Transverse colon (tissue), 4 donors: Measurements from ENCODE around the gene CINP. TPM values are rescaled to one million over a fixed set of nuclear protein-coding genes. Genes with fewer than 3 reads are reported as not detected.
A peak's percentile ranks its signal among the peaks of the same experiment; 100 is the strongest.

Source experiments
- DNase-seq: peaks from one replicate; pipeline ENCODE4 v3.0.0-alpha.2; 2019
- H3K27ac ChIP-seq, 4 donors: fragments of 200-600 bp; sonication (generic); 2 replicates each; pipeline ENCODE4 v1.5.1; 2016 to 2018; ENCODE audit warnings: inconsistent platforms in 4 of 4
- H3K27me3 ChIP-seq: fragments of 200-600 bp; sonication (generic); 2 replicates; pipeline ENCODE4 v1.5.1; 2017; ENCODE audit warnings: inconsistent platforms
- H3K36me3 ChIP-seq, 4 donors: fragments of 200-600 bp; sonication (generic); 2 replicates each; pipeline ENCODE4 v1.5.1; 2017 to 2019; ENCODE audit warnings: inconsistent platforms in 4 of 4
- H3K4me1 ChIP-seq, 4 donors: fragments of 200-600 bp; sonication (generic); 2 replicates each; pipeline ENCODE4 v1.5.1; 2017 to 2020; ENCODE audit warnings: inconsistent platforms in 4 of 4
- H3K4me3 ChIP-seq, 4 donors: fragments of 200-600 bp; sonication (generic); 1 replicate in 1 of 4; 2 replicates in 3 of 4; pipeline versions ENCODE4 v1.5.1 to v1.6.1; 2017 to 2019; ENCODE audit warnings: inconsistent platforms in 4 of 4
- H3K9me3 ChIP-seq, 2 donors: fragments of 200-600 bp; sonication (generic); 2 replicates each; pipeline ENCODE4 v1.5.1; 2017 to 2019; ENCODE audit warnings: inconsistent platforms in 2 of 2
- EP300 ChIP-seq: sonication (generic); formaldehyde crosslinking; IDR thresholded peaks from one replicate; pipeline ENCODE4 v1.6.1; 2017; ENCODE audit warnings: antibody characterized with exemption, low read depth
- POLR2A ChIP-seq: fragments of 450-650 bp; IDR thresholded peaks from one replicate; pipeline ENCODE4 v1.6.1; 2016; ENCODE audit warnings: antibody characterized with exemption, mild to moderate bottlenecking, moderate library complexity
- POLR2AphosphoS5 ChIP-seq, 3 donors: sonication (generic); formaldehyde crosslinking; IDR thresholded peaks; one replicate each; pipeline ENCODE4 v1.6.1; 2016; ENCODE audit warnings: antibody characterized with exemption in 3 of 3
- WGBS, 2 donors: methylation state at CpG; one replicate each; pipeline ENCODE4 v1.1.5; 2018; ENCODE audit warnings: low coverage in 1 of 2; 5-methylcytosine and 5-hydroxymethylcytosine counted together
- in situ Hi-C, 4 donors: fragments of 200-750 bp; cut with MboI; loops; one replicate each; pipeline versions ENCODE4 v1.15.0 to v1.15.1; 2017; ENCODE audit warnings: low sequenced_read_pairs in 3 of 4, low pct_ligation_motif_present in 1 of 4, low pct_unique_long_range_greater_than_20kb in 1 of 4
- intact Hi-C: fragments of 100-400 bp; cut with DNase I; formaldehyde crosslinking; loops from one replicate; pipeline ENCODE4 v1.15.1; 2023; ENCODE audit warnings: low total_unique reads
- total RNA-seq, 4 donors: library from RNA; depleted of rRNA; stranded (reverse); fragments of >200 nt; gene quantifications; one replicate each; pipeline ENCODE4 v1.1.0, GENCODE V29; 2016
- TF ChIP-seq, protein P1 (sequence below), 5 experiments: fragments of 200-600 bp in 3 of 5; fragments of 450-650 bp in 2 of 5; sonication (generic) in 3 of 5; IDR thresholded peaks; 1 replicate in 2 of 5; 2 replicates in 3 of 5; pipeline ENCODE4 v1.5.1; 2016 to 2017; ENCODE audit warnings: antibody characterized with exemption in 5 of 5, inconsistent platforms in 3 of 5, mild to moderate bottlenecking in 2 of 5, moderate library complexity in 1 of 5

The CINP gene
- total RNA-seq, 4 donors from 2014 or later, result 10.5 to 32.0 (median 19.0) TPM

DNA sequence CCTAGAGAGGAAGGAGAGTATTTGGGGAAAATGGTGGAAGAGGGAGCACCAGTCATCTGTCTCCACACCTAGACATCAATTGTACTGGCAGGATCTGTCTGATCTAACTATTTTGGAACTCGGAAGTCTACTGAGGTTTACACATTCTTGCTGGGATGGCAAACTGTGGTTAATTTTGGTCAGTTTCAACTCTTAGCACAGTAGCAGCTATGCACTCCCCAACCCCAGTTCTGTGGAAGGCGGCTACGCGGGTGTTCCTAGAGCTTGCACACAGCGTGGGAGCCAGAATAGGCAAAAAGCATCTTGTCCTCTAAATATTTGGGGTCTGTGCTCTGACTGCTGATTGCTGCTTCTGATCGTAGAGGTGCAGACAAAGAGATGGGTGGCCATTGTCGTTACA is 33.8 kb upstream of the CINP start:
- TF ChIP-seq EP300, result no peak
- TF ChIP-seq, protein P1, sequence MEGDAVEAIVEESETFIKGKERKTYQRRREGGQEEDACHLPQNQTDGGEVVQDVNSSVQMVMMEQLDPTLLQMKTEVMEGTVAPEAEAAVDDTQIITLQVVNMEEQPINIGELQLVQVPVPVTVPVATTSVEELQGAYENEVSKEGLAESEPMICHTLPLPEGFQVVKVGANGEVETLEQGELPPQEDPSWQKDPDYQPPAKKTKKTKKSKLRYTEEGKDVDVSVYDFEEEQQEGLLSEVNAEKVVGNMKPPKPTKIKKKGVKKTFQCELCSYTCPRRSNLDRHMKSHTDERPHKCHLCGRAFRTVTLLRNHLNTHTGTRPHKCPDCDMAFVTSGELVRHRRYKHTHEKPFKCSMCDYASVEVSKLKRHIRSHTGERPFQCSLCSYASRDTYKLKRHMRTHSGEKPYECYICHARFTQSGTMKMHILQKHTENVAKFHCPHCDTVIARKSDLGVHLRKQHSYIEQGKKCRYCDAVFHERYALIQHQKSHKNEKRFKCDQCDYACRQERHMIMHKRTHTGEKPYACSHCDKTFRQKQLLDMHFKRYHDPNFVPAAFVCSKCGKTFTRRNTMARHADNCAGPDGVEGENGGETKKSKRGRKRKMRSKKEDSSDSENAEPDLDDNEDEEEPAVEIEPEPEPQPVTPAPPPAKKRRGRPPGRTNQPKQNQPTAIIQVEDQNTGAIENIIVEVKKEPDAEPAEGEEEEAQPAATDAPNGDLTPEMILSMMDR (IDR thresholded peaks at IDR 0.05), result no peak
- no peak for TF ChIP-seq POLR2A
- peaks cover 0 to 8% (median 0%) of the 10 kb centered on the region in 4 donors for H3K36me3 ChIP-seq
- H3K4me3 ChIP-seq, result no peak overlapping the region
- peaks cover 0 to 6% (median 0%) of the 10 kb centered on the region in 4 donors for H3K4me1 ChIP-seq
- WGBS, 2 donors, result 83 to 100% methylated on average over 1 to 7 of the region's 7 CpGs
- no peaks in the 10 kb centered on the region for H3K27me3 ChIP-seq
- peaks cover 0 to 4% of the 10 kb centered on the region in 2 donors for H3K9me3 ChIP-seq
- DNase-seq, result no peak
- in situ Hi-C loops, result no loop called here
- no peak overlapping the region for H3K27ac ChIP-seq
- intact Hi-C loops, result no loop called here

DNA sequence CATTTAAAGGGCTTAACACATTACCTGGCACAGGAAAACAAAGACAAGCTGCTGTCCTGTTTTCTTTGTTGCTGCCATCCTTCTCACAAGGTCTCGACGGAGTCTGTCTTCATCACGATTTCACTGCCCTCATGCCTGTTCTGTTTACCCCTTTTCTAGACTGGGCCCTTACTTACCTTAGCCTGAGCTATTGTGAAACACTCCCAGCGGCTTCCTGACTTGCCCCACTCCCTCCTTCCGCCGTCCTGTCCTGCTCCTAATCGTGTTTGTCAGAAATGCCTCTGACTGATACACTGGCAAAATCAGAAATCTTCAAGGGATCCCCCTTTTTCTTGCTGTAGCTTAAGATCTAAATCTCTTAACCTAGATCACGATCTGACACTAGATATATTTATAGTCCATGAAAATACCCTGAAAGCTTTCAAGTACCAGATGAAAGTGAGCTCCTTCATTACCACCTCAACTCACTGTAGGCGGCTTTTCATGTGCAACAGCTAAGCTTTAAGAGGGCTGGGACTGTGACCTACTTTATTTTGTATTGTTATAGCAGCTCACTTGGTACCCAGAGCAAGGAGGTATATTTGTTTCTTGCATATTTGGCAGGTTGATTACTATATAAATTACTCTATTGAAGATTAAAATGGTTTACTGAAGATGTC is 32.2 kb upstream of the CINP start:
- in situ Hi-C loops (no loop called here), intact Hi-C loops (no loop called here)
- Histone ChIP-seq H3K4me1 (peaks cover 3 to 17% (median 9%) of the 10 kb centered on the region in 4 donors), H3K9me3 (peaks cover 0 to 4% of the 10 kb centered on the region in 2 donors), H3K4me3 (no peak overlapping the region), H3K27me3 (no peaks in the 10 kb centered on the region), H3K27ac (no peak overlapping the region), H3K36me3 (no peaks in the 10 kb centered on the region)
- TF ChIP-seq, protein P1 (IDR thresholded peaks at IDR 0.05), result no peak
- no peak for TF ChIP-seq POLR2A
- no peak for TF ChIP-seq POLR2AphosphoS5 (IDR thresholded peaks at IDR 0.05)
- 76 to 81% methylated on average over 9 of the region's 9 CpGs for WGBS, 2 donors
- DNase-seq, result no peak

DNA sequence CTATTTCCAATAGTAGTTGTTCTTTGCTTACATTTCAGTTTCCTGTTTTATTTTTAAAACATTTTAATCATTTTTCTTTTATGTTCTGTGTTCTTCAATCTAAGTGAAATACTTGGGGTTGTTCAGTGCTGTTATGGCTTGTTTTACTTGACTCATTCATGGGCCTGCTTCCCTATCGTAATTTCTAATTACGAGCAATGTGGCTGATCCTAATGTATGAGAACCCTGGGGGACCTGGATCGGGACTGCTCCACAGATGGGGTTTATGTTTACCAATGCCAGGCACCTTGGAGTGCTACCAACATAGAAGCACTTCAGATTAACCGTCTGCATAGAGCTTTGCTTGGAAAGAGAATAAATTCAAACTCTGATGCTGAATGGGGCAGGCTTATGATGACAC is 29.8 kb upstream of the CINP start:
- in situ Hi-C loops (no loop called here), intact Hi-C loops (no loop called here)
- no peak for DNase-seq
- Histone ChIP-seq H3K27me3 (no peaks in the 10 kb centered on the region), H3K27ac (no peak overlapping the region), H3K4me1 (peaks cover 9 to 26% (median 16%) of the 10 kb centered on the region in 4 donors), H3K9me3 (no peaks in the 10 kb centered on the region), H3K36me3 (no peaks in the 10 kb centered on the region), H3K4me3 (no peak overlapping the region)
- WGBS, 2 donors, result 50 to 60% methylated on average over 4 of the region's 4 CpGs
- TF ChIP-seq POLR2A, result no peak
- no peak for TF ChIP-seq EP300
- TF ChIP-seq, protein P1 (IDR thresholded peaks at IDR 0.05), result no peak
- no peak for TF ChIP-seq POLR2AphosphoS5 (IDR thresholded peaks at IDR 0.05)

DNA sequence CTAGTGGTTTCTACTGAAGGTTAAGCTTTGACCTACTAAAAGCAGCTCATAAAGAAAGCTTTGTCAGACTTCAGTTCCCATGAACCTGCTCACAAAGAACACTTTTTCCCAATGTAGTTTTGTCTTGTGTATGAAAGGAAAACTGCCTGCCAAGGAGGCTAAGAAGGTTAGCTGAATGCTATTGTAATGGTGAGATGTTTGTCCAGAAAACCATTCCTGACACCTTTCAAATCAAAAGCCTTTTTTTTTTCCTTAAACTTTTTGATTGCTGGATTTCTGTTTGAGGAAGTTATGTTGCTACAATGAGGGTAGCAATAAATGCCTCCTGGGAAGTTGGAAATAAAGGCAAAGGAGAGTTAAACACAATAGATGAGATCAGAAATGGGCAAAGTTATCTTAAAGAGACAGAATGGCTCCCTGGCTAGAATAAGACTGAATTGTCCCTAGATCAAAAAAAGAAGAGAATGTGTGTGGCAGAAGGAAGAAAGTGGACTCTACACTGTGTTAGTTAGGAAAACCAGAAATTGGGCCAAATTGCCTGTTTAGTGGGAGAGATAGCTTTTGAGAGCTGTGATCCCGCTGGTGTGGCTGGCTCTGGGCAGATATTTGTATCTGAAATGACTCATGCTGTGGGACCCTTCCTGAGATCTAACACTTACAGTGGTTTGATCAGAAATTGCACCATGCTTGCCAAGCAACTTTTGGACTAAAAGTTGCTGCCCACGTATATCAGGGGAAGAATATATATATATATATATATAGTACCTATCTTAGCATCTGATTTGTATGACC is 27.6 kb upstream of the CINP start:
- H3K4me3 ChIP-seq, result no peak overlapping the region
- intact Hi-C loops, result no loop called here
- peaks cover 9 to 26% (median 16%) of the 10 kb centered on the region in 4 donors for H3K4me1 ChIP-seq
- no peaks in the 10 kb centered on the region for H3K36me3 ChIP-seq
- H3K27me3 ChIP-seq, result no peaks in the 10 kb centered on the region
- no peak for TF ChIP-seq EP300
- TF ChIP-seq POLR2A, result no peak
- TF ChIP-seq, protein P1 (IDR thresholded peaks at IDR 0.05), result no peak
- TF ChIP-seq POLR2AphosphoS5 (IDR thresholded peaks at IDR 0.05), result no peak
- H3K27ac ChIP-seq, result peak overlapping the region; percentile 54 to 71 (median 64)
- no peaks in the 10 kb centered on the region for H3K9me3 ChIP-seq
- 29 to 50% methylated on average over 1 to 2 of the region's 2 CpGs for WGBS, 2 donors
- in situ Hi-C loops, result no loop called here
- DNase-seq, result no peak
